NCI-H1105 treated with DMSO at 0.1 percent for 48 hours (cell line): Measurements from ENCODE around the gene DGKB.

Experiments
- DNase-seq: peaks from one replicate; lab custom pipeline; 2025; lab: John Stamatoyannopoulos, UW

The DGKB gene

DNA sequence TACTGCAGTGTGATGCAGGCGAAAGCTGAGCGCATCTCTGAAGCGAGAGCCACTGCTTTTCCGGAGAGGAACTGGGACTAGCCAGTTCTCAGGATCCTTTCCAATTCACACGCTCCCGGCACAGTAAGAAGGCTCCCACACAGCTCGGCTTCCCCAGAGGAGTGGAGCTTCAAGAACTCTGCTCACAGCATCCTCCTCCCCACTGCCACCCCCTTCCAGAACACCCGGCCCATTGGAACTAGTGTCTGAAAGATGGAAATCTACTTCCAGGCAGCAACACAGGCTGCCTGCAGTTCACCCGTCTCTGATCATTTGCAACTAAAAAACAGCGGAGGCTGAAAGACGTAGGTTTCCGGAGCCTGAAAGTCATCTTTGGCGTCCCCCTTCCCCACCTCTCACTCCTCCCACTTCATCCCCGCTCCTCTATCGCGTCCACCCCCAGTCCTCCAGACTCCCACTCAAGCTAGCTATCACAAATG is at the start of gene DGKB:
Gene DGKB (minus strand): TSS at position 163 of the 479 bp plus-strand sequence.
- peak; percentile 83 for DNase-seq

DNA sequence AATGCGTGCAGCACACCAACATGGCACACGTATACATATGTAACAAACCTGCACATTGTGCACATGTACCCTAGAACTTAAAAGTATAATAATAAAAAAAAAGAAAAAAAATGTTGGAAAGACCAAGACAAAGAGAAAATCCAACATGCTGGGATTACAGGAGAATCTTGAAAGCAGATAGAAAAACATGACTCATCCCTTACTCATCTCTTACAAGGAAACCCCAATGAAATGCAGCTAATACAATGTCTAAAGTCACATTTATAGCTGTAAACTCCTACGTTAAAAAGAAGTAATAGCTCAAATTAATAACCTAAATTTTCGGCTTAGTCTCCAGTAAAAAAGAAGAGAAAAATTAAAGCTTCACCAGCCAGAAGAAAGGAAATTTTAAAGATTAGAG is 47.5 kb upstream of the DGKB start:
- no peak for DNase-seq

DNA sequence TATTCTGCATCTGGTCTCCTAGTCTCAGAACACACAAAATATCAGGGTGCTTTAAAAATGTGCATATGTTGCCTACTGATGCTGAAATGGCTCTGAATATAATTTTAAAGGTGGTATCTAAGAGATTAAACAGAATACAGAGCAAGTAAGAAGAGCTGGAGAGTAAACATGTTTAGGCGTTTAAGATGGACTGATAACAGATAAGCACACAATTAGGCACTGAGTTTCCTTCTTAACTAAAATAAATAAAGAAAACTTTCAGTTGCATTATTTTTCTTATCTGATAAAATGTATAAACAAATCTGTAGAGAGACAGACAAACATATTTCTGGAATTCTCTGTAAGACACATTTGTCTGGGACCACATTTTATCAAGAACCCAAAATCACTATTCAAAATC is 35.6 kb upstream of the DGKB start:
- DNase-seq = no peak

DNA sequence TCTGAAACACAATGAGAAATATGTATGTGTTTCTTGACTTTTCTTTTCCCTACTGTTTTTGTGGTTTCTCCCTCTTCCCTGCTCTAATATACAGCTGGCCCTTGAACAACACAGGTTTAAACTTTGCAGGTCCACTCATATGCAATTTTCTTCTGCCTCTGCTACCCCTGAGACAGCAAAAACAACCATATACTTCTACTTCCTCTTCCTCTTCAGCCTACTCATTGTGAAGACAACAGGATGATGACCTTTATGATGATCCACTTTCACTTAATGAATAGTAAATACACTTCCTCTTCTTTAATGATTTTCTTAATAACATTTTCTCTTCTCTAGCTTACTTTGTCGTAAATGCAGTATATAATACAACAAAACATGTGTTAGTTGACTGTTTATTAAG is 35.0 kb upstream of the DGKB start:
- no peak for DNase-seq

DNA sequence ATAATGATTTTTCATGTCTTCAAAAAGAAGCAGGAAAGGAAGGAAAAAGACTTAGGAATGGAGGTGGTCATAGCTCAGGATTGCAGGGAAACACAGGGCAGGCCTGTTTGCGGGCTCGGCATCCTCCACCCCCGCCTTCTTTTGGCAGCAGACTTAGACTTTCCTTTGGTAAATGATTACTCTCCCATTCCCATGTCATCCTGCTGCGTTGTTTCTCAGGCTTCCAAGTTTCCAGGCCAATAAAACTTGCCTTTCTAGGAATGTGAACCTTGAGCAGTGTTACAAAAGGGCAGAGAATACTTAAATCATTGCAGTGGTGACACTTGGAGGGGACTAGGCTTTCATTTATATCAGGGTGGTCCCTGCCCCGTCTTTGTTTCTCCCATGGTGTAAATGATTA is 34.0 kb upstream of the DGKB start:
- no peak for DNase-seq

DNA sequence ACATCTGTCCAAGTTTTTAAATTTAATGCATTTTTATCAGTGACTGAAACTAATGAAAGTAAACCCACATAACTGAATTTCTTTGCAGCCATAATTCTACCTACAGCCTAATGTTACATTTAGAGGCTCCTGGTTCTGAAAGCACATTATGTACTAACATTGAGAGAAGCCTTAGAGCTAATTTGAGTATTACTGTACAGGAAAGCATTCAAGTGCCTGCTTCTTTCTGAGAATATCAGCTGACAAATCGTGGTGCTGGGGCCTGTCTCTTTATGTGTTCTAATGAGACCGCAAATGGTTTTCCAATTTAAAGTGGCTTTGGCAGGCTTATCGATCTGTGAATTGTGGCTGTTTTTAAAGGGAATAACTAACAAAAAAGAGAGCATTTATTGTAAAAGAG is 32.3 kb upstream of the DGKB start:
- DNase-seq = peak; percentile 46

DNA sequence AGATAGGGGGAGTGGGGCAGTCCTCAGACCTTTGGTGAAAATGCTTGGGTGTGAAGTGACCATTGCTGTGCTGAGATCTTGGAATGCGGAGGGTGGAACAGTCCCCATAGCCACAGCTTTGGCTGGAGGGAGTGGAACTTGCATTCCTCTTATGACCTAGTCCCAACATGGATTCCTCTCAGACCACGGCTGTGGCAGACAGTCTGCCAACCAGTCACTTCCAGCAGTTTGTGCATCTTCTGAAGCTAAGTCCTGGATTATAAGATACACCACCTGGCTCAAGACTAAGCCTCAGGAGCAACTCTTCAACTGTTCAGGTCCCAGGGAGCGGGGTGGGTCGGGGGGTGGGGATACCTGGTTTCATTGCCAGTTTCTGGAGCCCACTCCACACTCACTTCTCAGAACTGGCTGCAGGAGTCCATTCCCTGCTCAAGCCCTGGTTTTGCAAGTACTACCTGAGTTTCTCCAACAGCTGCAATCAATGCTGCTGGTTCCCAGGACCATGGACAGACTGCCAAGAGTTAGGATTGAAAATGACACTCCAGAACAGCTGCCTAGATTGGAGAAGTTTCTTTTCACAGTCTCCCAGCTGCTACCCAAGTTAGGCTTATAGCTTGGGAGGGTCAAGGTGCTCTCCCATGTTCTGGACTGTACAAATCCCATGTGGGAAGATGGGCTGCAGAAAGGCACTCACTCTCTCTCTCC is 29.1 kb upstream of the DGKB start:
- no peak for DNase-seq

DNA sequence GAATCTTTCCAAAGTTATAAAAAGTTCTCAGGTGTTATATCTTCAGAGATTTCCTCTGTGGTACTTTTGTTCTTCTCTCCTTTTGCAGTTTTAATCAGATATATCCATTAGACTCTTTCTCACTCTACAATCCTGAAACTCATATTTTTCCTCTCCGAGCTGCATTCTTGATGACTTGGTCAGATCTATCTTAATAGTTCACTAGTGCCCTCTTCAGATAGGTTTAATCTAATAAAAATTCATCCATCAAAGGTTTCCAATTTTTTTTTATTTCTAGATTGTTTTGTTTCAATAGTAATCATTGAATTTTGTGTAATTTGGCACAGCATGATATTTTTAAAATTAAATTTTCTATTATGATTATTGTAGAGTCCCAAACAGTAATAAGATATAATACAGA is 21.8 kb upstream of the DGKB start:
- DNase-seq = peak; percentile 16

DNA sequence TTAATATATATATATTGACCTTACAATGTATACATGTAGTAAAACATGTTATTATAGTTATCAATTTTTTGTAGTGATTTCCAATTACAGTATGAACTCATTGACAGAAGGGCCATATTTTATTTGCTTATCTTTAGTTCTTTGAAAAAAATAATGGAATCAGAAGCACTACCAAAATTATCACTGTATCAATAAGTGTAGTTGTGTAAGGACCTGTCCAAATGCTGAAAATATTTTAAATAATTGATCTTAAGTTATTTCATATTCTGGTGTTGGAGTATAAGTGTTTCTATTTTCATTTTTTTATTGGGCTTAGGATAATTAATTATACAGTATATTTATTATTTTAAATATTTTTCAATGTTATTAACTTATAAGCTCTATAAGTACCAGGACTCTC is 8.5 kb upstream of the DGKB start:
- DNase-seq = no peak

DNA sequence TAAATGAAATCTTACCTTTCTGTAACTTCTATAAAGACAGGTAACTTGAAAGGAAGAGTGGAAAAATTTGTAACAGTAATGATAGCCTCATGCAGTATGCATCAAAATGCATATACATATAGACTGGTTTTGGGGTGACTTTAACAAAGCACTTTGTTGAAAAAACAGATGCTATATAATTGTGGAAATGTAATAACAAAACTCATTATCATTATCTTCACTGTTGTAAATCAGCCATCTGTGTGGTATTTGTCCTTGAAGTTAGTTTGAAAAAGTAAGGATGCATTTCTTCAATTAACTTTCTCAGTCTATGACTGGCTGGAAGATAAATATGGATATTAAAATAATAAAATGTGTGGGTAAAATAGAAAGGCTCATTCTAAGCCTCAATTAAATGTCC is 6.1 kb upstream of the DGKB start:
- DNase-seq = no peak

DNA sequence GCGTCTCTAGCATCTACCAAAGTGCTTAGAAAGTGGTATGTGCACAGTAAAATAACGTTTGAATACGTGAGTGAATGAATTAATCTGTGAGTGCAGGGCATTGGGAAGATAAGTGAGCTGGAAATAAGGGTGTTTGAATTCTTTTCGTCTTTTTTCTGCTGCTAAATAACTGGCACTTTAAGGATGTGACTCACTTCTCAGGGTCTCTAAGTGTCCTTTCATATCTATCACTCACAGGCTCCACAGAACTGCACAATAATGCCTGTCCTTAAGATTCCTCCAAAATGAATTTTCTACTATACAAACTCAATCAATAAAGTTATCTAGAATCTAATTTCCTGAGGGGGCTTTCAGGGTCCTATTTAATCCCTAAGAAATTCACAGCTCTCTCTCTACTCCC is 3.2 kb upstream of the DGKB start:
- DNase-seq = no peak

DNA sequence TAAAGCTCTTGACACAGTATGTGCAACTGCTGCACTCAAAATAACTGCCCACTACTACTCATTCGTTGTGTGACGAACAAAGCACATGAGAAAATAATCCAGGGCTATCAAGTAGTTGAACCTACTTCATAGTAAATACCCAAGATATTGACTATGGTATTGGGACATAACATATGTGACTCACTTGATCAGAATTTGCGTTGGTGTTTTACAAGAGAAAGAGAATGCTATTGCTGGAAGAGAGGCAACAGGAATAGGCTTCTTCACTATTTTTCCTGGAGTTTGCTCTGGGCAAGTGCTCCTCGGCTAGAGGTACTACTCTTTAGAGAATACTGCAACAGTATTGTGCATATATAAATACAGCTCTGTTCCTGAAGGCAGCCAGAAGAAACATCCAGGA is 2.5 kb downstream of the DGKB start:
- DNase-seq = peak; percentile 64

DNA sequence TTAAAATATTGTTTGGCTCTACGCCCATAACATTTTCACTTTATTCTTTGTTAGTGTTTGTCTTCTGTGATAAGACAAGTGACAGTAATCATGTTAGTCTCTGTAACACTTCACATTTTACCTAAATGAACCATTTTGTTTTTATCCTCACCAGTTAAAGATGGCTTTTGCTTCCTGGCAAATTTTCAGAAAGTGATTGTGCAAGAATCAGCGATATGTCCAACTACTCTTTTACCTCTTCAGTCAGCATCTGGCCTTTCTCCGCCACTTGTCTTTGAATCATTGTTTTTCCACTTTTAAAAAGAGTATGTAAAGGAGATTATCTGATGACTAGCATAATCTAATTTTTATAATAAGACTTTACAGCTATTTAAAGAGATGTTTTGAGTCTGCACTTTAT is 3.5 kb downstream of the DGKB start:
- DNase-seq = peak; percentile 92

DNA sequence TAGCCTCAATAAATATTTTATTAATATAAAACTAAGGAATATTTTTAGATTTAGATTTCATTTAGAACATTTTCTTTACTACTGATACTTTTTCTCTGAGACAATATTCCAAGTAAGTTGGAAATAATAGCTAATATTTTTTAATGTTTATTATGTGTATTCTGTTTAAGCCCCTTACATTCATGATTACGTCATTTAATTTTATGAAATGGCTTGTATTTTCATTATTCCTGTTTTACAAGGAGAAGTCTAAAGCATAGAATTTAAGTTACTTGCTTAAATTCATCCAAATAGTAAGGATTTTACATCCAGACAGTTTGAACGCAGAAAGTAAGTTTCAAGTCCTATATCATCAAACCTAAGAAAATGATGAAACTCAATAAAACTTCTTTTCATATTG is 6.1 kb downstream of the DGKB start:
- DNase-seq = no peak

DNA sequence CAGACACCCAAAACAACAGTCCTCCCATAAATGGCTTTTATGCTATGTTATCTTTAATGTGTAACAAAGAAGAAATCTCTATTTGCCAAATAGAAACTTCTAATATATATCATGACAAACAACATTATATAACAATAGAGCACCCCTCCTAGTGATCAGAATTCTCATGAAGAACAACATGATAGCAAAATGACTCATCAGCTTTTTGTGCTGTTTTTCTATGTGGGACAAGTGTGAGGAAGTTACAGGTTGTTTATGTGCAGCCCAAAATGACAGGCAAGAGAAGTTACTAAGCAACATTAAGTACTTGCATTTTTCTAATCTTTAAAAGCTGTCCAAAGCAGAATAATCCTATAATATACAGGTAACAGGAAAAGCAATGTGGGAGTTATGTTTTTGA is 7.7 kb downstream of the DGKB start:
- DNase-seq = peak; percentile 71

DNA sequence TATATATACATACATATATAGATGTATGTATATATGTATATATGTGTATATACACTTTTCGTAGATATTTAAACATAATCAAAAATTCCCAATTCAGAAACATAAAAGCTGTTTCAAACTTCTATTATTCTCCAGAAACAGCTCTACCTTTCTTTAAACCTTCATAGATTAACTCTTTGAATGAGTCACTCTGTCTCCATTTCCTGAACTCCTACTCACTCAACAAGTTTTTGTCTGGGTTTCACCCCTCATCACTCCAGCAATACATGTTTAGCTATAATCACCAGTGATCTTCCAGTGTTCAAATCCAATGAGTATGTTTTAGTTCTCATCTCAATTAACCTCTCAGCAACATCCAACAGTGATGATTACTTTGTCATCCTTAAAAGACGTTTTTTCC is 9.6 kb downstream of the DGKB start:
- no peak for DNase-seq

DNA sequence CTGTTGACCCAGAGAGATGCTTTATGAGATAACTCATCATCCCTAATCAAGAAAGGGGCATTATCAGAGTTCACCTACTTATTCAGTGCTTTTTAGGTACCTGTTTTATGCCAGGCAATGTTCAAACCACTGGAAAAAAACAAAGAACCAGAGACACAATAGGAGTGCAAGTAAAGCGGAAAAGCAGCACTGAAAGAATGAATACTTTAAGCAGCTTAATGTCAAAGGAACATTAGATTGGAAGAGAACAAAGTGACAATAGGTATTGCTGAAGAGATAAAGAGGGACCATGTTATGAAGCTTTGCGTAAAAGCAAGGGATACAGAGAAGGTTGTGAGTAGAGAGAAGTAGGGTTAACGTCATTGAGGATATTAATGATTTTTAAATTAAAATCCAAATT is 11.3 kb downstream of the DGKB start:
- DNase-seq = no peak

DNA sequence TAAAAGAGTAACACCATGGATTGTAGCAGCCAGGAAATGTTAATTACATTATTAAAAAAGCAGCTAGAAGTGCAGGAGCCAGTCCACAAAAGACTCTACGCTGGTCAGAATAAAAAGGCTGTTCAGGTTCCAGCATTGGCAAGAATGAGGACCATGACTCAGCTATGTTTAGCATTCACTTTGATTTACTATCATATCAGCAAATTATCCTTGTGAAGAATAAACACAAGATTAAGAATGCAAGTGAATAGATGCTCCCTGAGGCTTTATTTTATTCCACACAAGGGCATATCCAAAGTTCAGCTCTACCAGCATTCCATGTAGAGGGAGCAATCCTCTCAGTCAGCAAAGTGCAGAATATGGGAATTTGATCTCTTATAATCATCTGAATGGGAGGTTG is 13.6 kb downstream of the DGKB start:
- no peak for DNase-seq

DNA sequence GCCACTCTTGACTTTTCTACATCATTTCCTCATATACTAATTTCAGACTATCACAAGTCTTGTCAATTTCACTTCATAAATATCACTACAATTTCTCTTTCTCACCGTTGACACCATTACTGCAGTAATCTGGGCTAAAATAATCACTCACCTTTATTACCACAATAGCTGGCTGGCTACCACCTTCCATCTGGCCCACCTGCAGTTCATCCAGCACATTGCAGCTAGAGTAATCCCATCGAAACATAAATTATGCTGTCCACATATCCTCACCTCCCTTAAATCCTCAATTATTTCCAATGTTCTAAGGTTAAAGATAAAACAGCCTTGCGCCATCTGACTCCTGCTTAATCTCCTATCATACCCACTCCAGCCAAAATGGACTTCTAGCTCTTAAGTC is 16.0 kb downstream of the DGKB start:
- no peak for DNase-seq

DNA sequence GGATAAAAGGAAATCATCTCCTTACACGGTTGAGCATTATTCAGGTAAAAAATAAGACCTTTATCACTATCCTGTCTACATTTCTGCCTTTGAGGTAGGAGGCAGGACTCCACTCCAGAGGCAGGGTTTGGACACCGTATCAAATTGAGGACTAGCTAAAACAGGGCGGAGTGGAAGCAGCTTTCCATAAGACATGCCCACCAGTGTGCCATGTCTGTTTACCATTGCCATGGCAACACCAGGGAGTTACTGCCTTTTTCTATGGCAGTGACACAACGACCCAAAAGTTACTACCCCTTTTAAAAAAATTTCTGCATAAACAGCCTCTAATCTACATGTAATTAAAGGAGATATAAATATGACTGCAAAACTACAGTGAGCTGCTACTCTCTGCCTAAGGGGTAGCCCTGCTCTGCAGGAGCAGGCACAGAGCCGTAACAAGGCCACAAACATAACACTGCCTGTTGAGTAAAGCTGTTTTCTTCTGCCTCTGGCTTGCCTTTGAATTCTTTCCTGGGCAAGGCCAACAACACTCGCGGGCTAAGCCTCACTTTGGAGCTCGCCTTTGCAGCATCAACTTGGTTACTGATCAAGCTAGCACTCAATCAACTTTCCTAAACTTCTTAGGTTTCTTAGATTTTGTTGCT is 26.5 kb downstream of the DGKB start:
- no peak for DNase-seq

DNA sequence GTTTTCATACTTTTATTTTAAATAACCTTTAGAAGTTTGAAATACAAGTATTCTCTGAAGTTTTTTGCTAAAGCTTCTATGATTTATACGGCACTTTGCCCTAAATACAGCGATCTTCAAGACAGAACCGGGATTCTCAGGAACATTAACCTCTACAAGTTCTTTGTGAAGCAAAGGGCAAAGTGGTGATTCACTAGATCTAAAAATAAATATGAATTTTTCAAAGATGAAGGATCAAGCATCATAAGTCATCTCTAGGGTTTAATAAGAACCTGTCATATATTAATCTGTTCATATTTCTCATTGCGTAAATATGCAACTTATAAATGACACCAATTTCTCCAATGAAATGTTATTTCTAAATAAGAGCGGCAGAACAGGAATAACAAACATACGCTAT is 30.7 kb downstream of the DGKB start:
- no peak for DNase-seq

DNA sequence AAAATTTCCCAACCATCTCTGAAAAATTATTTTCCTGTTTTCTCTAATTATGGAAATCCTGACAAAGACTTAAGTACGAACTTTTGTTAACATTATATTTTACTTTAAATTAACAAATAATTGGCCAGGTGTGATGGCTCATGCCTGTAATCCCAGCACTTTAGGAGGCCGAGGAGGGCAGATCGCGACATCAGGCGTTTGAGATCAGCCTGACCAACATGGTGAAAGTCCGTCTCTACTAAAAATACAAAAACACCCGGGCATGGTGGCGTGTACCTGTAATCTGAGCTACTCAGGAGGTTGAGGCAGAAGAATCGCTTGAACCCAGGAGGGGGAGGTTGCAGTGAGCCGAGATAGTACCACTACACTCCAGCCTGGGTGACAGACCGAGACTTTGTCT is 32.2 kb downstream of the DGKB start:
- DNase-seq = no peak

DNA sequence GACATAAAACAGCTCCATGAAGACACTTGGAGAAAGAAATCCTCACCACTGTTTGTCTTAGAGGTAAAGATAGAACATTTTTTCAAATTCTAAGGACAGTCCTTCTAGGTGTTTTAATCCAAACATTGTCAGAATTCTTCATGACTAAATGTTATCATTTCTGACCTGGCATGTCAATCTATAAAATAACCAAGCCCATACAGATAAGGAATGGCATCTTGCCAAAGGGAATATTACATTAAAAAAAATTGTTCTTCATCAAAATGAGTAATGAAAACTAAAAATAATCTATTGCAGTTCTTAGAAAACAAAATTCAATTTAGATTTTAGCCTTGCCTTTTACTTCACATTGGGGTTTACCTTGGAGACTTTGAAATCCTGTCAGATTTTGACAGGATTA is 33.6 kb downstream of the DGKB start:
- no peak for DNase-seq

DNA sequence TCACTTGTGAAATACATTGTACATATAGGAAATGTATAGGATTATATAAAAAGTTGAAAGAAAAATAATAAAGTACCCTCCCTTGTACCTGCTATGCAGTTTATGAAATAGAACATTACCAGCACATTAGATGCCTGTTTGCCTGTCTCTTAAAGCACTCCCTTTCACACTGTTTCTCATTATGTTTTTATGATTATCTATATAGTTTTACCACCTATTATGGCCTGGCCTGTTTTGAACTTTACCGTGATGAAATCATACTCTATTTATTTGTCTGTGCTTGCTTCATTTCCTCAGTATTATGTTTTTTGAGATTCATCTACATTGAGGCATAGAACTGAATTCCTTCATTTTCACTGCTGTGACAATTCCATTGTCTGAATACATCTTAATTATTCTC is 41.1 kb downstream of the DGKB start:
- DNase-seq = no peak
